ENCODE results near the gene CACNA1B.

GRCh38 chr9:137851516-137852267, 25.9 kb upstream of the CACNA1B start:
- no peak for TF ChIP-seq CTCF (IDR thresholded peaks at IDR 0.05)
- TF ChIP-seq POLR2A (IDR thresholded peaks at IDR 0.05), result no peak
- no peak for TF ChIP-seq POLR2AphosphoS5 (IDR thresholded peaks at IDR 0.05)
- no peak for TF ChIP-seq EP300 (IDR thresholded peaks at IDR 0.05)

All from upper lobe of left lung (tissue), 4 donors.